GM18870 (cell line): ENCODE results near the gene SMARCC1.

Experiments used
- ATAC-seq: cut with Tn5 transposase; IDR thresholded peaks from one replicate; pipeline ENCODE4 v1.9.1; 2021; ENCODE audit warnings: moderate library complexity; ENCODE audit not compliant: unreplicated experiment

The SMARCC1 gene

DNA sequence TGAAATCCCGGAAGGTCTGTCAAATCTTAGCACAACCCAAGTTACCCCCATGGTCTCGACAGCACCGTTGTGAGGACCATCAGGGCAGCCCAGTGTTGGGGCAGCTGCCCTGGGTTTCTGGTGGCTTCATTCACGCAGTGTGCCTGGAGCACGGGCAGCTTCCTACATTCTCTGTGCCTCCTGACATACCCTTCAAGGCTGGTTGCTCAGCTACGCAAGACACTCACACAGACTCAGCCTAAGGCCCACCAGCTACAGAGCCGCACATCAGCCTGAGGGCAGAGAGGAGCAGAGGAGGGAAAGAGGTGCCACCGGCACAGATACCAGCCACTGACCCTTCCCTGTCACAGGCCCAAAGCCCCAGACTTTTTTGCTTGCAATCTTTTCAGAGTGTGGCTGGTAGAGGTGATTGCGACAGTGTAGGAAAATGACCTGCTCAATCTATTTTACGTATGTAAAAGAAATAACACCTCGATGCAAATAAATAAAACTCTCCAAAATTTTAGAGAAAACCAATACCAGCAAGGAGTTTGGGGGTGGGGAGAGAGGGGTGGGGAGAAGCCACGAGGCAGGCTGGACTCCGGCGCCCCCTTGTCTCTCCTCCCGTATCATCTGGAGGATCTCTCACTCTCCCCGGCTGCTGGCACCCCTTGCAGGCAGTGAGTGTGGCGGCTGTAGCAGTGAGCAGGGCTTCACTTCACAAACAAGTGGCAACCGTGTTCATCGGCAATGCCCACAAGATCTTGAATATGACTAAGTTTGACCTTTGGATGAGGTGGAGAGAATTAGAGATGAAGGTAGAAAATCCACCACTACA, 215.8 kb downstream of the SMARCC1 start:
- ATAC-seq, result no peak

GRCh38 chr3:47556351-47556750, 225.3 kb downstream of the SMARCC1 start:
- ATAC-seq, result no peak

DNA sequence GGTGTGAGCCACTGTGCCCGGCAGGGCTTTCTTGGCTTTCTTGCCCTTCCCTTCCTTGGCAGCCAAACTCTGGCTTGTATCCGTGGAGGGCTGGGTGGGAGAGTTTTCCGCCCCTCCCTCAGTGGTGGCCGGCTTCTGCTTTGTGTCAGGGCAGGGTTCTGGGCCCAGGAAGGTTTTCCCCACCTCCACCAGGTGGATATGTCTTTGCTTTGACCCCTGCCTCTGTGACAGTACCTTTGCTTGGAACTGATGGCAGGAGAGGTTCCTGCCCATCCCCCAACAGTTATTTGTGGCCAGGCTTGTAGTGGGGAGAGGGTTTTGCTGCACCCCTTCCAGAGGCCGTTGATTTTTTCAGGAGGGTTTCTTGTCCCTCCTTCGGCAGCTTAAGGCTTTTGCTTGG, 227.4 kb downstream of the SMARCC1 start:
- ATAC-seq, result no peak

- ATAC-seq, result no peak
Measured at GRCh38 chr3:47553407-47553806, 228.3 kb downstream of the SMARCC1 start.

- no peak for ATAC-seq
Measured at GRCh38 chr3:47542471-47543173, 239.1 kb downstream of the SMARCC1 start.

GRCh38 chr3:47541583-47542108, 240.0 kb downstream of the SMARCC1 start:
- ATAC-seq, result no peak

- no peak for ATAC-seq
Measured at GRCh38 chr3:47540281-47540680, 241.4 kb downstream of the SMARCC1 start.

- ATAC-seq, result no peak
Measured at GRCh38 chr3:47536967-47537366, 244.7 kb downstream of the SMARCC1 start.

GRCh38 chr3:47536221-47536891, 245.3 kb downstream of the SMARCC1 start:
- ATAC-seq, result no peak
